ENCODE results near the gene CTPS2.

The CTPS2 gene

GRCh38 chrX:16552546-16552945 is 159.9 kb downstream of the CTPS2 start:
- no peak overlapping the region for H3K27ac Mint-ChIP-seq
- H3K4me3 Mint-ChIP-seq = no peak overlapping the region
- H3K9me3 Mint-ChIP-seq = peaks cover 4% of the 10 kb centered on the region
- H3K27me3 Mint-ChIP-seq (ENCODE audit: low read depth) = no peaks in the 10 kb centered on the region
- peaks cover 14% of the 10 kb centered on the region for H3K36me3 Mint-ChIP-seq (ENCODE audit: low read depth)
- no peaks in the 10 kb centered on the region for H3K4me1 Mint-ChIP-seq
- TF ChIP-seq, protein P1, sequence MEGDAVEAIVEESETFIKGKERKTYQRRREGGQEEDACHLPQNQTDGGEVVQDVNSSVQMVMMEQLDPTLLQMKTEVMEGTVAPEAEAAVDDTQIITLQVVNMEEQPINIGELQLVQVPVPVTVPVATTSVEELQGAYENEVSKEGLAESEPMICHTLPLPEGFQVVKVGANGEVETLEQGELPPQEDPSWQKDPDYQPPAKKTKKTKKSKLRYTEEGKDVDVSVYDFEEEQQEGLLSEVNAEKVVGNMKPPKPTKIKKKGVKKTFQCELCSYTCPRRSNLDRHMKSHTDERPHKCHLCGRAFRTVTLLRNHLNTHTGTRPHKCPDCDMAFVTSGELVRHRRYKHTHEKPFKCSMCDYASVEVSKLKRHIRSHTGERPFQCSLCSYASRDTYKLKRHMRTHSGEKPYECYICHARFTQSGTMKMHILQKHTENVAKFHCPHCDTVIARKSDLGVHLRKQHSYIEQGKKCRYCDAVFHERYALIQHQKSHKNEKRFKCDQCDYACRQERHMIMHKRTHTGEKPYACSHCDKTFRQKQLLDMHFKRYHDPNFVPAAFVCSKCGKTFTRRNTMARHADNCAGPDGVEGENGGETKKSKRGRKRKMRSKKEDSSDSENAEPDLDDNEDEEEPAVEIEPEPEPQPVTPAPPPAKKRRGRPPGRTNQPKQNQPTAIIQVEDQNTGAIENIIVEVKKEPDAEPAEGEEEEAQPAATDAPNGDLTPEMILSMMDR (IDR thresholded peaks at IDR 0.05; ENCODE audit: unreplicated experiment in 3 of 3) = no peak

DNA sequence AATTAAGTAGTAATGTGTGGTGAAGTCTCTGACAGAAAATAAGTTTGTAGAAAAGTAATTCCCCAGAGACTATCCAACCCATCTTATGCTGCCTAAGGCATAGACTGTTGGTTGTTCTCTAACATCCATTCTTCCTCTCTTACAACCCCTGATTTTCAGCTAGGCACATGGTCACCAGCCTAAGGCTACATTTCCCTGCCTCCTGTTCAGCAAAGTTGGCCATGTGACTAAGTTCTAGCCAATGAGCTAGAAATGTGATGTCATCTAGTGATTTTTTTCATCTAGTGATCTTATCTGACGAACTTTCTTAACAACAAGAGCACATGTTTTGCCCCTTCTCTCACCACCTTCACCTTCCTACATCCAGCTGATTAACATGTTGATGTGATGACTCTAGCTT is 164.8 kb downstream of the CTPS2 start:
- H3K4me3 Mint-ChIP-seq = no peak overlapping the region
- no peaks in the 10 kb centered on the region for H3K9me3 Mint-ChIP-seq
- H3K27ac Mint-ChIP-seq = no peak overlapping the region
- H3K27me3 Mint-ChIP-seq (ENCODE audit: low read depth) = no peaks in the 10 kb centered on the region
- no peaks in the 10 kb centered on the region for H3K4me1 Mint-ChIP-seq
- peaks cover 14% of the 10 kb centered on the region for H3K36me3 Mint-ChIP-seq (ENCODE audit: low read depth)
- TF ChIP-seq, protein P1 (IDR thresholded peaks at IDR 0.05; ENCODE audit: unreplicated experiment in 3 of 3) = no peak

DNA sequence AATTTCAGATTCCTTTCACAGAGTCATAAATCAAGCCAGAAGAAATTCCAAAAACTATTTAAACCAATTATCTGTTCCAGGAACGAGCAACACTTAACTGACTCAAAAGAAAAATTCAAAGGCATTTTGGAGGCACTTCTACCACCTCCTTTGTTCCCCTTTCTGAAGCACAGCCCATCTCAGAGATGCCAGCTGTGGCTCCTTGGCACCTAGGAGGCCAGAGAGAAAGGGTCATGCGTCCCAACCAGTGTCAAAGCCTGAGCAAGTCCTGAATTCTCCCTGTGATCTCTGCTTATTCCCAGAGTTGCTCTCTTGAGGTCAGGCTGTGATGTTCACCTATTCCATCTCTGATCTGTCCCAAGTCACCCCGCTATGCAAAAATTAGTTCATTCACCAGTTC is 167.5 kb downstream of the CTPS2 start:
- no peaks in the 10 kb centered on the region for H3K36me3 Mint-ChIP-seq (ENCODE audit: low read depth)
- no peaks in the 10 kb centered on the region for H3K27me3 Mint-ChIP-seq (ENCODE audit: low read depth)
- H3K27ac Mint-ChIP-seq = no peak overlapping the region
- H3K9me3 Mint-ChIP-seq = no peaks in the 10 kb centered on the region
- TF ChIP-seq, protein P1 (IDR thresholded peaks at IDR 0.05; ENCODE audit: unreplicated experiment in 3 of 3) = no peak
- H3K4me1 Mint-ChIP-seq = no peaks in the 10 kb centered on the region
- no peak overlapping the region for H3K4me3 Mint-ChIP-seq

Measured in nephron (organoid).